Loucy (cell line): ENCODE data around the gene CUL1.

Source experiments
- H2AFZ ChIP-seq: fragments of 200-600 bp; sonication (generic); 2 replicates; pipeline ENCODE4 v1.6.0; 2016; ENCODE audit warnings: antibody characterized with exemption, mild to moderate bottlenecking, low read length, moderate library complexity
- H3F3A ChIP-seq: fragments of 200-600 bp; 2 replicates; pipeline ENCODE4 v1.6.0; 2016; ENCODE audit warnings: antibody characterized with exemption, low read depth, mild to moderate bottlenecking
- H3K27me3 ChIP-seq: fragments of 200-600 bp; sonication (generic); 2 replicates; pipeline ENCODE4 v1.6.1; 2014; ENCODE audit warnings: low read length, mild to moderate bottlenecking; ENCODE audit not compliant: insufficient read depth, poor library complexity, severe bottlenecking
- H3K36me3 ChIP-seq: fragments of 200-600 bp; sonication (generic); 2 replicates; pipeline ENCODE4 v1.6.1; 2016; ENCODE audit warnings: low read length; ENCODE audit not compliant: insufficient read depth
- H3K4me1 ChIP-seq: fragments of 200-600 bp; sonication (generic); 2 replicates; pipeline ENCODE4 v1.5.1; 2014; ENCODE audit warnings: low read length, mild to moderate bottlenecking; ENCODE audit not compliant: insufficient read depth, poor library complexity, severe bottlenecking
- H3K4me2 ChIP-seq: fragments of 200-600 bp; sonication (generic); 2 replicates; pipeline ENCODE4 v1.6.0; 2014; ENCODE audit warnings: antibody characterized with exemption, low read length, low read depth, mild to moderate bottlenecking; ENCODE audit not compliant: poor library complexity, severe bottlenecking
- H3K4me3 ChIP-seq: fragments of 200-600 bp; sonication (generic); 2 replicates; pipeline ENCODE4 v1.5.1; 2014; ENCODE audit warnings: low read length, mild to moderate bottlenecking, mixed read lengths; ENCODE audit not compliant: poor library complexity, severe bottlenecking
- H3K79me2 ChIP-seq: fragments of 200-600 bp; sonication (generic); 2 replicates; pipeline ENCODE4 v1.6.1; 2014; ENCODE audit warnings: low read length; ENCODE audit not compliant: insufficient read depth
- H3K9ac ChIP-seq: fragments of 200-600 bp; sonication (generic); 2 replicates; pipeline ENCODE4 v1.6.0; 2014; ENCODE audit warnings: mild to moderate bottlenecking, low read depth, low read length, moderate library complexity; ENCODE audit not compliant: poor library complexity, severe bottlenecking
- H3K9me2 ChIP-seq: fragments of 200-600 bp; sonication (generic); replicated peaks from 2 replicates; pipeline ENCODE4 v1.6.1; 2016; ENCODE audit warnings: low read depth, low read length, mixed read lengths
- H3K9me3 ChIP-seq: fragments of 200-600 bp; sonication (generic); 2 replicates; pipeline ENCODE4 v1.6.1; 2014; ENCODE audit warnings: mild to moderate bottlenecking, antibody characterized with exemption, low read length, low read depth; ENCODE audit not compliant: insufficient read depth
- H4K20me1 ChIP-seq: fragments of 200-600 bp; sonication (generic); 2 replicates; pipeline ENCODE4 v1.6.0; 2014; ENCODE audit warnings: antibody characterized with exemption, low read length, mild to moderate bottlenecking; ENCODE audit not compliant: insufficient read depth, poor library complexity, severe bottlenecking
- CTCF ChIP-seq: fragments of 200-600 bp; sonication (generic); conservative IDR thresholded peaks from 2 replicates; pipeline ENCODE4 v1.5.1; 2014; ENCODE audit warnings: mild to moderate bottlenecking, antibody characterized with exemption, low read length
- EZH2phosphoT487 ChIP-seq: fragments of 200-600 bp; IDR thresholded peaks from 2 replicates; pipeline ENCODE4 v1.6.1; 2018; ENCODE audit warnings: antibody characterized with exemption, mild to moderate bottlenecking, moderate library complexity, borderline replicate concordance

Gene CUL1

GRCh38 chr7:148704970-148705369 is 6.3 kb downstream of the CUL1 start:
- no peaks in the 10 kb centered on the region for H3F3A ChIP-seq
- H3K9me2 ChIP-seq: no peaks in the 10 kb centered on the region
- no peak overlapping the region for H3K4me3 ChIP-seq
- peak overlapping the region; percentile 37 for H3K4me2 ChIP-seq
- peaks cover 97% of the 10 kb centered on the region for H3K79me2 ChIP-seq
- no peaks in the 10 kb centered on the region for H3K27me3 ChIP-seq
- no peak overlapping the region for H3K9ac ChIP-seq
- peaks cover 12% of the 10 kb centered on the region for H3K4me1 ChIP-seq
- H3K36me3 ChIP-seq: no peaks in the 10 kb centered on the region
- no peaks in the 10 kb centered on the region for H3K9me3 ChIP-seq
- H2AFZ ChIP-seq: no peak overlapping the region
- no peak for TF ChIP-seq EZH2phosphoT487
- TF ChIP-seq CTCF: no peak
- H4K20me1 ChIP-seq: peaks cover 33% of the 10 kb centered on the region

GRCh38 chr7:148706368-148706767 is 7.7 kb downstream of the CUL1 start:
- Histone ChIP-seq H4K20me1 (peaks cover 24% of the 10 kb centered on the region), H3K9ac (no peak overlapping the region), H3K27me3 (no peaks in the 10 kb centered on the region), H3K36me3 (no peaks in the 10 kb centered on the region), H3K9me2 (no peaks in the 10 kb centered on the region), H3K4me1 (peaks cover 12% of the 10 kb centered on the region), H2AFZ (no peak overlapping the region), H3K79me2 (peaks cover 97% of the 10 kb centered on the region), H3K4me3 (no peak overlapping the region), H3F3A (no peaks in the 10 kb centered on the region), H3K4me2 (peak overlapping the region; percentile 6), H3K9me3 (no peaks in the 10 kb centered on the region)
- TF ChIP-seq CTCF: no peak
- no peak for TF ChIP-seq EZH2phosphoT487

DNA sequence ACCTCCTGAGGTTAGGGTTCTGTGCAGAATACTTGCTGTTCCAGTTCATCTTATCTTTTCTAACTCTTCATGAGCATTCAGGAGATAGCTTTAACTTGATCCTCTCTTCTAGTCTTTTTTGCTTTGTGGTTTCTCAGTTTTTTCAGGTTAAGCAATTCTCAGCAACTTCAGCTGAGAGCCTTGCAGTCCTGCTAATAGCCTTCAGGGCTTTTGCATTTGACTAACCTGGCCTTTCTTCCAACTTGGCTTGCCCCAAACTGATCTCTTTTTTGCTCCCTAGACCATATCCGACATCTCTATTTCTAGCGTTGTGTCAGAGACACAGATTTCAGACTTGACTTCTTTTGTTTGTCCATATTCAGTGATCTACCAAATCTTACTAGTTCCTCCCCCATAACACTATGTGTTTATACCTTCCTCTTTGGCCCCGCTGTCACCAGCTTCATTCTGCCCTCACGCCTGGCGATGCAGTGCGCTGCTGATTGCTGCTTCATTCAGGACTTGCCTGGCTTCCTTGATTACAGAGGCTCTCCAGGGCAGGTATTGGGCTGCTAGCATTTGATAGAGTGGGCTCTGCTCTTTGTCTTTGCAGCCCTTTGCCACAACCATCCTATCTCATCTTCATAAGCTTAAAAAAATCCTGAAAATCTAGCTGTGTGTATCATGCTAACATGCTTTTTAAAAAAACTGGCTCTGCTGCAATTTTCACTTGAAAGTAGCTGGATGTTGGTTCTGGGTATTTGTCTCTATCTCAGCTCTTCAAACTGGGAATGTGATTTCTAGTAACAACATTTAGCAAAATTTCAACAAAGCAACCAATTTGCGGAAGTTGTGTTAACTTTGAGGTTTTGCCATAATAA is 9.6 kb downstream of the CUL1 start:
- Histone ChIP-seq H3K27me3 (no peaks in the 10 kb centered on the region), H3K9ac (no peak overlapping the region), H3K9me3 (no peaks in the 10 kb centered on the region), H3K4me1 (peaks cover 7% of the 10 kb centered on the region), H3K79me2 (peaks cover 97% of the 10 kb centered on the region), H3K36me3 (no peaks in the 10 kb centered on the region), H3F3A (no peaks in the 10 kb centered on the region), H3K4me2 (no peak overlapping the region), H3K4me3 (no peak overlapping the region), H2AFZ (no peak overlapping the region), H4K20me1 (peaks cover 7% of the 10 kb centered on the region), H3K9me2 (no peaks in the 10 kb centered on the region)
- TF ChIP-seq CTCF: no peak
- no peak for TF ChIP-seq EZH2phosphoT487
